HCEC 1CT (cell line): ENCODE results near the gene BORCS6.

ENCODE experiments used
- DNase-seq: peaks from one replicate; pipeline ENCODE4 v3.0.0-alpha.2; 2017

The BORCS6 gene

GRCh38 chr17:8153525-8153956, 36.4 kb downstream of the BORCS6 start:
- peak; percentile 93 for DNase-seq

- DNase-seq = no peak
These were observed 36.9 kb downstream of the BORCS6 start for GRCh38 chr17:8153031-8153451.

- peak; percentile 97 for DNase-seq
These were observed 37.7 kb downstream of the BORCS6 start, which contains the start of gene PER1 for GRCh38 chr17:8152112-8152775. PER1 (minus strand) TSS chr17:8152404; CDS start chr17:8150706, 1,698 bp downstream.

GRCh38 chr17:8151641-8152111, 38.3 kb downstream of the BORCS6 start:
- DNase-seq = peak; percentile 61

GRCh38 chr17:8151120-8151640, 38.8 kb downstream of the BORCS6 start:
- peak; percentile 85 for DNase-seq

GRCh38 chr17:8150194-8151119, 39.5 kb downstream of the BORCS6 start:
- DNase-seq = no peak

GRCh38 chr17:8149419-8150193, 40.4 kb downstream of the BORCS6 start:
- DNase-seq = no peak

- no peak for DNase-seq
These were observed 41.4 kb downstream of the BORCS6 start for GRCh38 chr17:8148560-8148959.

GRCh38 chr17:8147805-8148404, 42.1 kb downstream of the BORCS6 start:
- DNase-seq = no peak

- no peak for DNase-seq
These were observed 42.7 kb downstream of the BORCS6 start for GRCh38 chr17:8147141-8147804.

GRCh38 chr17:8146381-8147140, 43.4 kb downstream of the BORCS6 start:
- DNase-seq = no peak

GRCh38 chr17:8145811-8146210, 44.2 kb downstream of the BORCS6 start:
- DNase-seq = no peak

- no peak for DNase-seq
These were observed 45.4 kb downstream of the BORCS6 start for GRCh38 chr17:8144401-8145231.

GRCh38 chr17:8143581-8144400, 46.2 kb downstream of the BORCS6 start:
- no peak for DNase-seq

- no peak for DNase-seq
These were observed 46.9 kb downstream of the BORCS6 start for GRCh38 chr17:8142887-8143580.

- DNase-seq = no peak
These were observed 47.7 kb downstream of the BORCS6 start for GRCh38 chr17:8142158-8142886.

- no peak for DNase-seq
These were observed 48.2 kb downstream of the BORCS6 start for GRCh38 chr17:8141741-8142140.

- no peak for DNase-seq
These were observed 48.9 kb downstream of the BORCS6 start for GRCh38 chr17:8141045-8141444.
